ENCODE measurements around the gene CTNNBL1.

DNA sequence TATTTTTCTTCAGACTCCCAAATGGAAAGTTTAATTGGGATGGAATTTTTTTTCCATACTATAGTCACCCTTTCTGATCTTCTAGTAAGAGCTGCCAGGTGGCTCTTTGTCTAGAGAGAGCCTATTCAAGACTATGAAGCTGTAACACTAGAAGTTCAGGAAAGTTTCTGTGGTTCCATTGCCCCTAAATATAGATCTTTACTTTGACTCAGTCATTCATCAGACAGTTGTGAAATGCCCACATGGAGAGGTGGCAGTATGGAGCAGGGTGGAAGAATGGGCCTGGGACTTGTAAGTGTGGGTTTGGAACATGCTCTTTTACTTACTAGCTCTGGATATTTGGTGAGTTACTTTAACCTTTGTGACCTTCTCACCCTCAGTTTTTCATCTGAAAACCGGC, 87.8 kb downstream of the CTNNBL1 start:
- TF ChIP-seq, protein P1, sequence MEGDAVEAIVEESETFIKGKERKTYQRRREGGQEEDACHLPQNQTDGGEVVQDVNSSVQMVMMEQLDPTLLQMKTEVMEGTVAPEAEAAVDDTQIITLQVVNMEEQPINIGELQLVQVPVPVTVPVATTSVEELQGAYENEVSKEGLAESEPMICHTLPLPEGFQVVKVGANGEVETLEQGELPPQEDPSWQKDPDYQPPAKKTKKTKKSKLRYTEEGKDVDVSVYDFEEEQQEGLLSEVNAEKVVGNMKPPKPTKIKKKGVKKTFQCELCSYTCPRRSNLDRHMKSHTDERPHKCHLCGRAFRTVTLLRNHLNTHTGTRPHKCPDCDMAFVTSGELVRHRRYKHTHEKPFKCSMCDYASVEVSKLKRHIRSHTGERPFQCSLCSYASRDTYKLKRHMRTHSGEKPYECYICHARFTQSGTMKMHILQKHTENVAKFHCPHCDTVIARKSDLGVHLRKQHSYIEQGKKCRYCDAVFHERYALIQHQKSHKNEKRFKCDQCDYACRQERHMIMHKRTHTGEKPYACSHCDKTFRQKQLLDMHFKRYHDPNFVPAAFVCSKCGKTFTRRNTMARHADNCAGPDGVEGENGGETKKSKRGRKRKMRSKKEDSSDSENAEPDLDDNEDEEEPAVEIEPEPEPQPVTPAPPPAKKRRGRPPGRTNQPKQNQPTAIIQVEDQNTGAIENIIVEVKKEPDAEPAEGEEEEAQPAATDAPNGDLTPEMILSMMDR (conservative IDR thresholded peaks at IDR 0.05; ENCODE audit: low read depth, low read length) = peak; percentile 46
- TF ChIP-seq EZH2phosphoT487 (IDR thresholded peaks at IDR 0.05; ENCODE audit: borderline replicate concordance, low read length) (no peak), EZH2 (IDR thresholded peaks at IDR 0.05; ENCODE audit: low read length, unreplicated experiment) (no peak)
